IMR-90 (cell line): ENCODE results near the gene NAV2. TPM values are rescaled to one million over a fixed set of nuclear protein-coding genes. Genes with fewer than 3 reads are reported as not detected.

ENCODE experiments used
- ATAC-seq: fragments of 200-7000 bp; cut with Tn5 transposase; 2 replicates; pipeline ENCODE4 v1.9.1; 2020; ENCODE audit warnings: low read depth, mild to moderate bottlenecking, moderate library complexity
- BruUV-seq: library from RNA; stranded (reverse); fragments of 400-500 nt; replicated peaks from 2 replicates; lab custom pipeline; 2021; lab: Mats Ljungman, UMichigan
- CTCF ChIA-PET: fragments of 300-600 bp; formaldehyde crosslinking; extraction: SDS; loops from one replicate; lab custom pipeline; 2021; ENCODE audit warnings: antibody characterized with exemption; lab: Yijun Ruan, JAX
- POLR2A ChIA-PET: fragments of 300-600 bp; sonication (Branson Sonifier 250); formaldehyde crosslinking; loops from one replicate; lab custom pipeline; 2022; ENCODE audit warnings: antibody characterized with exemption; ENCODE audit not compliant: unreplicated experiment; lab: Charles Lee
- DNase-seq: peaks from one replicate; pipeline ENCODE4 v3.0.0; 2013
- H2AFZ ChIP-seq: replicated peaks from 2 replicates; pipeline ENCODE3; 2013; ENCODE audit warnings: low read length, mild to moderate bottlenecking; ENCODE audit not compliant: poor library complexity
- H2AK5ac ChIP-seq: 2 replicates; pipeline ENCODE4 v1.6.1; 2013; ENCODE audit warnings: low read depth, low read length, inconsistent platforms
- H2AK9ac ChIP-seq: replicated peaks from 2 replicates; pipeline ENCODE3; 2013; ENCODE audit warnings: mild to moderate bottlenecking, low read depth, low read length, moderate library complexity; ENCODE audit not compliant: poor library complexity
- H2BK120ac ChIP-seq: 2 replicates; pipeline ENCODE4 v1.6.1; 2013; ENCODE audit warnings: low read depth, low read length, inconsistent platforms
- H2BK15ac ChIP-seq: 3 replicates; pipeline ENCODE4 v1.6.1; 2013; ENCODE audit warnings: low read depth, low read length, inconsistent platforms
- H2BK20ac ChIP-seq: 2 replicates; pipeline ENCODE4 v1.6.1; 2013; ENCODE audit warnings: low read depth, mild to moderate bottlenecking, inconsistent platforms, low read length, moderate library complexity
- H2BK5ac ChIP-seq: 2 replicates; pipeline ENCODE4 v1.6.1; 2013; ENCODE audit warnings: mild to moderate bottlenecking, low read depth, low read length, inconsistent platforms; ENCODE audit not compliant: poor library complexity, severe bottlenecking
- H3K14ac ChIP-seq: replicated peaks from 2 replicates; pipeline ENCODE4 v1.6.1; 2013; ENCODE audit warnings: low read depth, low read length, inconsistent platforms
- H3K18ac ChIP-seq: 2 replicates; pipeline ENCODE4 v1.6.1; 2013; ENCODE audit warnings: low read depth, low read length, control low read depth
- H3K23ac ChIP-seq: 2 replicates; pipeline ENCODE4 v1.6.1; 2013; ENCODE audit warnings: low read depth, low read length, inconsistent platforms
- H3K27ac ChIP-seq: 2 replicates; pipeline ENCODE4 v1.5.1; 2013; ENCODE audit warnings: mild to moderate bottlenecking, control low read depth, low read length; ENCODE audit not compliant: insufficient read depth
- H3K27me3 ChIP-seq: 2 replicates; pipeline ENCODE4 v1.6.1; 2013; ENCODE audit warnings: low read length; ENCODE audit not compliant: control insufficient read depth, insufficient read depth
- H3K36me3 ChIP-seq: 2 replicates; pipeline ENCODE4 v1.6.1; 2013; ENCODE audit warnings: low read length, mixed read lengths; ENCODE audit not compliant: control insufficient read depth, insufficient read depth
- H3K4ac ChIP-seq: 2 replicates; pipeline ENCODE4 v1.6.1; 2013; ENCODE audit warnings: low read depth, low read length, inconsistent platforms
- H3K4me1 ChIP-seq: 2 replicates; pipeline ENCODE4 v1.6.1; 2013; ENCODE audit warnings: low read length, mixed read lengths; ENCODE audit not compliant: control insufficient read depth, insufficient read depth
- H3K4me2 ChIP-seq: 2 replicates; pipeline ENCODE4 v1.6.1; 2013; ENCODE audit warnings: low read depth, mild to moderate bottlenecking, control low read depth, low read length, moderate library complexity
- H3K4me3 ChIP-seq: 2 replicates; pipeline ENCODE4 v1.5.1; 2013; ENCODE audit warnings: low read depth, mild to moderate bottlenecking, control low read depth, low read length, moderate library complexity; ENCODE audit not compliant: insufficient read depth
- H3K56ac ChIP-seq: 2 replicates; pipeline ENCODE4 v1.6.1; 2013; ENCODE audit warnings: low read length, inconsistent platforms; ENCODE audit not compliant: insufficient read depth; ENCODE audit errors: extremely low read depth
- H3K79me1 ChIP-seq, 2 experiments: 2 replicates each; pipeline ENCODE4 v1.6.1; 2013; ENCODE audit warnings: low read length in 2 of 2, inconsistent platforms in 1 of 2, low read depth in 1 of 2
- H3K9ac ChIP-seq: 2 replicates; pipeline ENCODE4 v1.6.1; 2013; ENCODE audit warnings: low read depth, low read length, control low read depth
- H3K9me1 ChIP-seq: 2 replicates; pipeline ENCODE4 v1.6.1; 2013; ENCODE audit warnings: low read length, inconsistent platforms; ENCODE audit not compliant: insufficient read depth
- H3K9me3 ChIP-seq: 2 replicates; pipeline ENCODE4 v1.6.1; 2013; ENCODE audit warnings: low read length; ENCODE audit not compliant: control insufficient read depth, insufficient read depth
- H4K20me1 ChIP-seq: 2 replicates; pipeline ENCODE4 v1.6.1; 2013; ENCODE audit warnings: low read length, inconsistent platforms; ENCODE audit not compliant: insufficient read depth
- H4K5ac ChIP-seq: 2 replicates; pipeline ENCODE4 v1.6.1; 2013; ENCODE audit warnings: mild to moderate bottlenecking, low read depth, low read length, control low read depth
- H4K8ac ChIP-seq, 2 experiments: 2 replicates each; pipeline ENCODE4 v1.6.1; 2013; ENCODE audit warnings: low read depth in 2 of 2, low read length in 2 of 2, control low read depth in 1 of 2, inconsistent platforms in 1 of 2
- H4K91ac ChIP-seq: 2 replicates; pipeline ENCODE4 v1.6.1; 2013; ENCODE audit warnings: low read depth, low read length, inconsistent platforms; ENCODE audit not compliant: insufficient read depth
- CHD1 ChIP-seq: IDR thresholded peaks from 2 replicates; pipeline ENCODE4 v1.6.1; 2012; ENCODE audit warnings: low read depth, low read length, improper control_type of control experiment
- MXI1 ChIP-seq: IDR thresholded peaks from 2 replicates; pipeline ENCODE4 v1.6.1; 2012; ENCODE audit warnings: low read depth, mild to moderate bottlenecking, low read length, moderate library complexity, borderline replicate concordance
- RAD21 ChIP-seq: IDR thresholded peaks from 2 replicates; pipeline ENCODE4 v1.6.1; 2012; ENCODE audit warnings: low read length, improper control_type of control experiment
- SMC3 ChIP-seq: fragments of 150-350 bp; IDR thresholded peaks from 2 replicates; pipeline ENCODE4 v1.6.1; 2016; ENCODE audit warnings: low read depth, mild to moderate bottlenecking, antibody characterized with exemption, low read length, moderate library complexity
- USF2 ChIP-seq: fragments of 150-350 bp; IDR thresholded peaks from 2 replicates; pipeline ENCODE4 v1.6.1; 2017; ENCODE audit warnings: mild to moderate bottlenecking, antibody characterized with exemption, low read length, low read depth
- dilution Hi-C: fragments of 300-500 bp; cut with HindIII; formaldehyde crosslinking; loops from one replicate; pipeline ENCODE4 v1.14.3; 2018; ENCODE audit warnings: low sequenced_read_pairs; ENCODE audit not compliant: unreplicated experiment
- in situ Hi-C: fragments of 300-500 bp; cut with MboI; formaldehyde crosslinking; loops from 3 replicates; pipeline ENCODE4 v1.14.3; 2019; ENCODE audit warnings: low sequenced_read_pairs, inconsistent platforms, mixed read lengths
- intact Hi-C: fragments of 100-400 bp; cut with micrococcal nuclease; formaldehyde crosslinking; loops from 2 replicates; pipeline ENCODE4 v1.10.0; 2022
- polyA plus RNA-seq, 3 experiments: library from polyadenylated mRNA; depleted of rRNA; stranded (reverse); fragments of >200 nt; gene quantifications; 2 replicates each; pipeline ENCODE4 v1.2.3, GENCODE V29; 2012; ENCODE audit warnings: low replicate concordance in 1 of 3
- total RNA-seq: library from RNA; depleted of rRNA; stranded (reverse); fragments of >200 nt; gene quantifications from 2 replicates; pipeline ENCODE4 v1.2.3, GENCODE V29; 2012

Gene NAV2
- total and polyA plus RNA-seq, 2 of the 4 experiments (the other 2 are of a cell fraction) = 4.5 to 12.6 TPM

GRCh38 chr11:19840961-19841360 lies 128.3 kb downstream of the NAV2 start:
- Histone ChIP-seq H3K27me3 (no peaks in the 10 kb centered on the region), H2BK15ac (no peak overlapping the region), H3K4me1 (peaks cover 8% of the 10 kb centered on the region; the same call in 1 of the 2 replicates), H4K8ac (no peak overlapping the region), H2BK20ac (no peak overlapping the region), H3K56ac (no peak overlapping the region), H2AK9ac (no peak overlapping the region), H2BK120ac (no peak overlapping the region), H3K9me3 (no peaks in the 10 kb centered on the region), H3K36me3 (peaks cover 5% of the 10 kb centered on the region), H3K4me3 (no peak overlapping the region), H3K27ac (no peak overlapping the region), H3K14ac (no peak overlapping the region), H3K4ac (no peak overlapping the region), H3K23ac (no peak overlapping the region), H3K9ac (no peak overlapping the region), H3K4me2 (no peak overlapping the region), H4K20me1 (0 out of 2 replicates have a peak, but pooled peaks cover 7% of the 10 kb centered on the region), H3K9me1 (peaks cover 5% of the 10 kb centered on the region), H2BK5ac (no peak overlapping the region), H3K79me1 (peaks cover 35 to 38% of the 10 kb centered on the region in 2 experiments), H2AK5ac (no peak overlapping the region), H4K5ac (no peak overlapping the region), H4K91ac (no peak overlapping the region), H3K18ac (no peak overlapping the region), H2AFZ (no peak overlapping the region)
- TF ChIP-seq SMC3 = no peak
- TF ChIP-seq USF2 = no peak
- TF ChIP-seq RAD21 = no peak
- no peak for TF ChIP-seq CHD1
- no peak for TF ChIP-seq MXI1
- in situ Hi-C loops = no loop called here
- dilution Hi-C loops = no loop called here
- no peak for DNase-seq
- BruUV-seq = no TSS peak
- no peak for ATAC-seq
- CTCF ChIA-PET = no interaction called here
- POLR2A ChIA-PET = no interaction called here
- intact Hi-C loops = no loop called here
